ENCODE results near the gene KANSL1L. TPM values are rescaled to one million over a fixed set of nuclear protein-coding genes. Genes with fewer than 3 reads are reported as not detected.

Gene KANSL1L
- total and polyA plus RNA-seq, 8 donors = 6.2 to 32.3 (median 15.7) TPM

DNA sequence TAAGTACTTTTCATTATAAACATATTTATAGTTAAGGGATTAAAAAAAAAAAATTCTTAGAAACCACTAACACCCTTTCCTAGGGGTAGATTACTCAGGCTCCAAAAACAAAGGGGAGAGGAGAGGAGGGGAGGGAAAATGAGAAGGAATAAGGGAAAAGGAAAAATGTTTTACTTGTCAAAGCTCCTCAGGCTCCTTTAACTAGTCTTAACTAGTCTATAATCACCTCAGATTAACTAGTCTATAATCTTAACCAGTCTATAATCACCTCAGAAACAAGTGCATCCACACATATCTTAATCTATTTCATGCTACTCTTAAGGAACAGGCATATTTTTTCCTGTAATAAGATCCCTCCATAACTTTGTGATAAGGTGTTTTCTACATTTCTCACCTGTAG is 76.4 kb downstream of the KANSL1L start:
- TF ChIP-seq, protein P1, sequence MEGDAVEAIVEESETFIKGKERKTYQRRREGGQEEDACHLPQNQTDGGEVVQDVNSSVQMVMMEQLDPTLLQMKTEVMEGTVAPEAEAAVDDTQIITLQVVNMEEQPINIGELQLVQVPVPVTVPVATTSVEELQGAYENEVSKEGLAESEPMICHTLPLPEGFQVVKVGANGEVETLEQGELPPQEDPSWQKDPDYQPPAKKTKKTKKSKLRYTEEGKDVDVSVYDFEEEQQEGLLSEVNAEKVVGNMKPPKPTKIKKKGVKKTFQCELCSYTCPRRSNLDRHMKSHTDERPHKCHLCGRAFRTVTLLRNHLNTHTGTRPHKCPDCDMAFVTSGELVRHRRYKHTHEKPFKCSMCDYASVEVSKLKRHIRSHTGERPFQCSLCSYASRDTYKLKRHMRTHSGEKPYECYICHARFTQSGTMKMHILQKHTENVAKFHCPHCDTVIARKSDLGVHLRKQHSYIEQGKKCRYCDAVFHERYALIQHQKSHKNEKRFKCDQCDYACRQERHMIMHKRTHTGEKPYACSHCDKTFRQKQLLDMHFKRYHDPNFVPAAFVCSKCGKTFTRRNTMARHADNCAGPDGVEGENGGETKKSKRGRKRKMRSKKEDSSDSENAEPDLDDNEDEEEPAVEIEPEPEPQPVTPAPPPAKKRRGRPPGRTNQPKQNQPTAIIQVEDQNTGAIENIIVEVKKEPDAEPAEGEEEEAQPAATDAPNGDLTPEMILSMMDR (IDR thresholded peaks at IDR 0.05) = no peak
- Histone ChIP-seq H3K4me1 (no peaks in the 10 kb centered on the region), H3K4me3 (no peak overlapping the region), H3K27ac (no peak overlapping the region), H3K9me3 (no peaks in the 10 kb centered on the region), H3K36me3 (no peaks in the 10 kb centered on the region), H3K27me3 (no peaks in the 10 kb centered on the region)
- FAIRE-seq = no peak
- intact Hi-C loops (cut with DNase I) = no loop called here
- ATAC-seq = no peak
- DNase-seq = no peak

DNA sequence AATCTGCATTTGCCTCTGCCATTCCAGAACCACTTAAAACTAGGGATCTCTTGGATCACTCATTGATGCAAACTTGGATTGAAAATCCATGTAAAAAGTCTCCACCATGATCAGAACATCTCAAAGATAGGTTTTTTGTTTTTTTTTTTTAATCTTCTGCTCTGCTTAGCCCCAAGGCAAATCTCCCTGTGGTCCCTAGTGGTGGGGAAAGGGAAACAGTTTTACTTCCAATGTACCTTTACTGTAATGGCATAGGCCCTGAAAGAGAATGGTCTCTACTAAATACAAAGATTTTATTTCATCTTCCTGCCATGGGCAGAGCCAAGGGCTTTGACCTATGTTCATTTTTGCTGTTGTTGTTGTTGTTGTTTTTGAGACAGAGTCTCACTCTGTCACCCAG is 78.4 kb downstream of the KANSL1L start:
- TF ChIP-seq, protein P1 (IDR thresholded peaks at IDR 0.05) = no peak
- no peak overlapping the region for H3K4me3 ChIP-seq
- intact Hi-C loops (cut with DNase I) = no loop called here
- H3K27me3 ChIP-seq = no peaks in the 10 kb centered on the region
- no peaks in the 10 kb centered on the region for H3K36me3 ChIP-seq
- DNase-seq (no peak), FAIRE-seq (no peak), ATAC-seq (no peak)
- H3K4me1 ChIP-seq = peaks cover 0 to under 1% (median 0%) of the 10 kb centered on the region in 3 donors
- no peaks in the 10 kb centered on the region for H3K9me3 ChIP-seq
- H3K27ac ChIP-seq = no peak overlapping the region

DNA sequence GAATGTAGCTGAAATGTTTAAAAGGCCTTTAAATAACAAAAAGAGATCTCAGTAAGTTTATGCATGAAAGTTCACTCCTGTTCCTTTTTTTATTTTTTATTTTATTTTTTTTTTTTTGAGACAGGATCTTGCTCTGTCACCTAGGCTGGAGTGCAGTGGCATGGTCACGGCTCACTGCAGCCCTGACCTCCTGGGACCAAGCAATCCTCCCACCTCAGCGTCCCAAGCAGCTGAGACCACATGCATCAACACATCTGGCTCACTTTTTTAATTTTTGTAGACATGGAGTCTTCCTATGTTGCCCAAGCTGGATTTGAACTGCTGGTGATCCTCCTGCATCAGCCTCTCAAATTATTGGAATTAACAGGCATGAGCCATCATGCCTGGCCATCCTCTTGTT is 84.3 kb downstream of the KANSL1L start:
- Histone ChIP-seq H3K9me3 (no peaks in the 10 kb centered on the region), H3K36me3 (no peaks in the 10 kb centered on the region), H3K4me3 (no peak overlapping the region), H3K27ac (no peak overlapping the region), H3K4me1 (peaks cover 9 to 20% (median 17%) of the 10 kb centered on the region in 3 donors), H3K27me3 (no peaks in the 10 kb centered on the region)
- intact Hi-C loops (cut with DNase I) = loop anchor here in 1 of 3 donors (10.0 kb wide), 1 partner anchor 98 kb away; no protein-coding TSS in a partner anchor
- DNase-seq (no peak), FAIRE-seq (no peak), ATAC-seq (peak in 3 of 4 donors; percentile 24 to 48 (median 38))
- WGBS, 2 donors = 37 to 39% methylated on average over 2 of the region's 2 CpGs
- TF ChIP-seq, protein P1 (IDR thresholded peaks at IDR 0.05) = no peak

DNA sequence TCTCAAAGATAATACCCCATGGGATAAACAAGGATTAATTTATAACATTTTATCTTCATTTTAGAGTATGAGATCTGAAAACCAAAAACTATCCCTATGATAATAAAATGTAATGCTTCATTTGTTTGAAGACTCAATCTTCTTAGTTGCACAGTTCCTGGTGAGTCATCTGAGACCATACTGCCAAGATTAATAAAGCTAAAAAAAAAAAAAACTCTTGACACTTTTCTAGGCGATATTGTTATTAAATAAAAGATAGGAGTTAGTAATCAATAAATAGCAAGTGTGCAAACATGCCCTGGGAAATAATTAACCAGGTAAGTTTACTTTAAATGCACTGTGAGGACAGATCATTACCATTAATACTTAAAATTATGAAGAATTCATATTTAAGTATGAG is 84.9 kb downstream of the KANSL1L start:
- TF ChIP-seq, protein P1 (IDR thresholded peaks at IDR 0.05) = no peak
- Histone ChIP-seq H3K9me3 (no peaks in the 10 kb centered on the region), H3K4me1 (peaks cover 11 to 20% (median 17%) of the 10 kb centered on the region in 3 donors), H3K4me3 (no peak overlapping the region), H3K27me3 (no peaks in the 10 kb centered on the region), H3K36me3 (no peaks in the 10 kb centered on the region), H3K27ac (no peak overlapping the region)
- intact Hi-C loops (cut with DNase I) = loop anchor here in 1 of 3 donors (10.0 kb wide), 1 partner anchor 99 kb away; no protein-coding TSS in a partner anchor
- 3 to 15% methylated on average over 1 of the region's 1 CpG for WGBS, 2 donors
- ATAC-seq (peak; percentile 89 to 92 (median 90)), DNase-seq (no peak), FAIRE-seq (no peak)

DNA sequence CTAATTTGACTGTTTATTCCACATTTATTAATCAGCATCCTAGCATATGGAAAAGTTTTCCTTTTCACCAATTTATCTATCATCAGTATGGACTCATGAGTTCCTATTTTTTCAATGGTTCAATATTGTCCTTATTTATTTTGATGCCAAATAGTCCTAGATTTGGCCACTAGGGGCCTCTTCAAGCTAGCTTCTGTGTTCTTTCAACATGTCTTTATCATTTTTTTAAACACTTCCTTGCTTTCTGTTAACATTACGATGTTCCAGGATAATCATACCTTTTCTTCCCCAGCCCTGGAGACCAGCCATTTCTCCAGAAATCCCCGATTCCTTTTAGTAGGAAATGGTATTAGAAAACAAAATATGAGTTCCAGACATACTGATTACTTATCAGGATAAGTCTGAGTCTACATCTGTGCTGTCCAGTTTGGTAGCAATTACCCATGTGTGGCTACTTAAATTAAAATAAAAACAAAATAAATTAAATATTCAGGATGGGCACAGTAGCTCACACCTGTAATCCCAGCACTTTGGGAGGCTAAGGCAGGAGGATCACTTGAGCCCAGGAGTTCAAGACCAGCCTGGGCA is 98.2 kb downstream of the KANSL1L start:
- H3K27ac ChIP-seq = no peak overlapping the region
- FAIRE-seq (peak; percentile 13), ATAC-seq (peak; percentile 84 to 94 (median 90)), DNase-seq (peak in 1 of 6 donors; percentile 19)
- intact Hi-C loops (cut with DNase I) = no loop called here
- no peak overlapping the region for H3K4me3 ChIP-seq
- H3K27me3 ChIP-seq = no peaks in the 10 kb centered on the region
- H3K9me3 ChIP-seq = no peaks in the 10 kb centered on the region
- TF ChIP-seq, protein P1 (IDR thresholded peaks at IDR 0.05) = peak; percentile 30 to 67 (median 58)
- H3K4me1 ChIP-seq = no peaks in the 10 kb centered on the region
- no peaks in the 10 kb centered on the region for H3K36me3 ChIP-seq
- WGBS, 2 donors = 6 to 7% methylated on average over 2 of the region's 2 CpGs
